Parathyroid adenoma (tissue), 2 donors: ENCODE data around the gene GRIK2.

Source experiments
- H2AFZ ChIP-seq: fragments of 300-600 bp; sonication (generic); one replicate; pipeline ENCODE4 v1.7.0; 2017; ENCODE audit warnings: antibody characterized with exemption, mild to moderate bottlenecking
- H3K27ac ChIP-seq: fragments of 300-600 bp; sonication (generic); one replicate; pipeline ENCODE4 v1.7.0; 2017
- H3K27me3 ChIP-seq: fragments of 300-600 bp; sonication (generic); one replicate; pipeline ENCODE4 v1.7.0; 2017; ENCODE audit warnings: low read length; ENCODE audit not compliant: control insufficient read depth, insufficient read depth
- H3K36me3 ChIP-seq: fragments of 300-600 bp; sonication (generic); one replicate; pipeline ENCODE4 v1.7.0; 2017; ENCODE audit warnings: low read length; ENCODE audit not compliant: control insufficient read depth, insufficient read depth
- H3K4me1 ChIP-seq: fragments of 300-600 bp; sonication (generic); one replicate; pipeline ENCODE4 v1.7.0; 2017; ENCODE audit warnings: control low read depth
- H3K4me2 ChIP-seq: fragments of 300-600 bp; sonication (generic); one replicate; pipeline ENCODE4 v1.7.0; 2017; ENCODE audit warnings: low read length
- H3K4me3 ChIP-seq: fragments of 300-600 bp; sonication (generic); one replicate; pipeline ENCODE4 v1.7.0; 2017; ENCODE audit warnings: low read depth, low read length
- H3K79me2 ChIP-seq: fragments of 300-600 bp; sonication (generic); one replicate; pipeline ENCODE4 v1.7.0; 2017; ENCODE audit warnings: control low read depth
- H3K9ac ChIP-seq: fragments of 300-600 bp; sonication (generic); one replicate; pipeline ENCODE4 v1.7.0; 2017; ENCODE audit warnings: mild to moderate bottlenecking
- H3K9me3 ChIP-seq: fragments of 300-600 bp; sonication (generic); one replicate; pipeline ENCODE4 v1.7.0; 2017; ENCODE audit warnings: low read length; ENCODE audit not compliant: control insufficient read depth
- TF ChIP-seq, protein P1 (sequence below): fragments of 300-600 bp; sonication (generic); IDR thresholded peaks from one replicate; pipeline ENCODE4 v1.7.0; 2017; ENCODE audit warnings: antibody characterized with exemption, mild to moderate bottlenecking
- donor health status: primary hyperparathyroidism.

GRIK2 gene

DNA sequence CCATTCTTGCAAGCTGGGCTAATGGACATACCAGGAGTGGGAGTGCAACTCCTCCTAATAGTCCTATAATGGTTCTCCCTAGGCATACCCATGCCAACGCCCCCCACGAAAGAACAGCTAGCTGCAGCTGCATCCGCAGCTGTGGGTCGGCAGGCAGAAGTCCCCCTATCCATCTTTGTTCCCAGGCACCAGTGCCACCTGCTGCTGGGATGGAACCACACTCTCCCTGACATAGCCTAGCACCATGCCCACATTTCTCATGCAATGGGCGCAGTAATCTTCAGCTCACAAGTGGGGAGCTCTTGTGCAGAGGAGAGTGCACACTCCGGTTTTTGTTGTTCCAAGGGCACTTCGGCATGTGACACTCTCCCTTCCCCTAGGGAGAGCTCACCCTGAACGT, 567.8 kb downstream of the GRIK2 start:
- no peak overlapping the region for H2AFZ ChIP-seq
- H3K27me3 ChIP-seq, result no peaks in the 10 kb centered on the region
- H3K4me1 ChIP-seq, result no peaks in the 10 kb centered on the region
- H3K9me3 ChIP-seq, result no peaks in the 10 kb centered on the region
- H3K4me3 ChIP-seq, result no peak overlapping the region
- H3K79me2 ChIP-seq, result no peaks in the 10 kb centered on the region
- no peaks in the 10 kb centered on the region for H3K36me3 ChIP-seq
- TF ChIP-seq, protein P1, sequence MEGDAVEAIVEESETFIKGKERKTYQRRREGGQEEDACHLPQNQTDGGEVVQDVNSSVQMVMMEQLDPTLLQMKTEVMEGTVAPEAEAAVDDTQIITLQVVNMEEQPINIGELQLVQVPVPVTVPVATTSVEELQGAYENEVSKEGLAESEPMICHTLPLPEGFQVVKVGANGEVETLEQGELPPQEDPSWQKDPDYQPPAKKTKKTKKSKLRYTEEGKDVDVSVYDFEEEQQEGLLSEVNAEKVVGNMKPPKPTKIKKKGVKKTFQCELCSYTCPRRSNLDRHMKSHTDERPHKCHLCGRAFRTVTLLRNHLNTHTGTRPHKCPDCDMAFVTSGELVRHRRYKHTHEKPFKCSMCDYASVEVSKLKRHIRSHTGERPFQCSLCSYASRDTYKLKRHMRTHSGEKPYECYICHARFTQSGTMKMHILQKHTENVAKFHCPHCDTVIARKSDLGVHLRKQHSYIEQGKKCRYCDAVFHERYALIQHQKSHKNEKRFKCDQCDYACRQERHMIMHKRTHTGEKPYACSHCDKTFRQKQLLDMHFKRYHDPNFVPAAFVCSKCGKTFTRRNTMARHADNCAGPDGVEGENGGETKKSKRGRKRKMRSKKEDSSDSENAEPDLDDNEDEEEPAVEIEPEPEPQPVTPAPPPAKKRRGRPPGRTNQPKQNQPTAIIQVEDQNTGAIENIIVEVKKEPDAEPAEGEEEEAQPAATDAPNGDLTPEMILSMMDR, result no peak
- no peak overlapping the region for H3K27ac ChIP-seq
- H3K4me2 ChIP-seq, result no peak overlapping the region
- H3K9ac ChIP-seq, result no peak overlapping the region

DNA sequence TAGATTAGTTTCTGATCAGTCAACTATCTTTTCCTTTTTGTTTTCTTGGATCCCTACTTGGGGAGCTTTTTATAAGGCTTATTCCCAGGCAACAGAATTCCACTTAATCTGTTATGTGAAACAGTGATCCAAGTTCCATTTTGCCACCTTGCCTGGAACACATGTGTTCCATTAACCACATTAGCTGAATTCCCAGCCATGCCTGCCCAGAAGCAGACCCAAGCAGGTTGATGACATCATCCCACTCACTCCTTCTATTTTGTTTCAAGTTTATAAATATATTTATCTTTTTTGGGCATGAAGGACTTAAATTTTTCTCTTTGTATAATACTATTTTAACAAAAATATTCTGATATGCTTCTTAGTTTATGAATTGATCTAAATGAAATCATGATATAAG, 587.4 kb downstream of the GRIK2 start:
- Histone ChIP-seq H3K79me2 (no peaks in the 10 kb centered on the region), H3K27me3 (no peaks in the 10 kb centered on the region)

DNA sequence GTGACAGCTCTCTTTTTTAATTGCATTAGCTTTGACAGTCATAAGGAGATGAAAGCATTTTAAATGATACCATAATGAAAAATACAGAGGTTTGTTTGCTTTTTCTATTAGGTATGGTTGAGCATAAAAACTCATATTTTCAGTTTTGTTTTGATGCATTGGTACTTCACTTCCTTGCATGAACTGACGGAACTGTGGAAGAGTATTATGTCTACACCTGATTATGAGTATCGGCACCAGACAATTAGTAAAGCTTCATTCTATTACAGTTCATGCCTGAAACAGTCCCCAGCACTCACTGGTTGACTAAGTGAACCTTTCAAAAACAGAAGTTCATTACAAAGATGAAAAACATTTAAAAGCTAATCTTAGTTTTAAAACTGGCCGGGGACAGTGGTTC, 593.0 kb downstream of the GRIK2 start:
- Histone ChIP-seq H3K27me3 (no peaks in the 10 kb centered on the region), H3K4me2 (no peak overlapping the region), H3K36me3 (no peaks in the 10 kb centered on the region), H3K4me3 (no peak overlapping the region), H3K79me2 (no peaks in the 10 kb centered on the region), H3K9ac (no peak overlapping the region), H2AFZ (no peak overlapping the region), H3K9me3 (no peaks in the 10 kb centered on the region), H3K27ac (no peak overlapping the region), H3K4me1 (no peaks in the 10 kb centered on the region)
- TF ChIP-seq, protein P1, result no peak

More for the DNA sequence above, 587.4 kb downstream of the GRIK2 start:
- Histone ChIP-seq H2AFZ (no peak overlapping the region), H3K9ac (no peak overlapping the region), H3K27ac (no peak overlapping the region), H3K36me3 (no peaks in the 10 kb centered on the region), H3K9me3 (no peaks in the 10 kb centered on the region), H3K4me3 (no peak overlapping the region), H3K4me1 (no peaks in the 10 kb centered on the region), H3K4me2 (no peak overlapping the region)
- TF ChIP-seq, protein P1, result no peak

DNA sequence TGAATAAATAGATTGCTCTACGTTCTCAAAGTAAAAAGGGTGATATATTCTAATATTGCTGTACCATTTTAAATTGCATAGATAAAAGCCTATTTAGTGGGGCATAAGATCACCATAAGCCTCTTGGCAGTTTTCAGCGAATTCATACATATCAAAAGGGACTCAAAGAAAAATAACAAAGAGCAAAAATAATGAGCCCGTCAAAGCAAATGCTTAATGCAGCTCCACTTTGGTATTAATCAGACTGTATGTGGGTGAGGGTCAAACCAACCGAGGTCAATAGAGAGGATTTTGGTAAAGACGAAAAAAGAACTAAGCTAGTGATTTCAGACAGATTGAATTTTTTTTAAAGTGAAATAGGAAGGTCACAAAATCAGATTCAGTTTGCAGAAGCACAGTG, 598.8 kb downstream of the GRIK2 start:
- TF ChIP-seq, protein P1, result no peak
- Histone ChIP-seq H3K4me2 (no peak overlapping the region), H3K9ac (no peak overlapping the region), H3K79me2 (no peaks in the 10 kb centered on the region), H3K4me1 (no peaks in the 10 kb centered on the region), H3K9me3 (no peaks in the 10 kb centered on the region), H3K4me3 (no peak overlapping the region), H3K36me3 (no peaks in the 10 kb centered on the region), H2AFZ (no peak overlapping the region), H3K27ac (no peak overlapping the region), H3K27me3 (no peaks in the 10 kb centered on the region)

DNA sequence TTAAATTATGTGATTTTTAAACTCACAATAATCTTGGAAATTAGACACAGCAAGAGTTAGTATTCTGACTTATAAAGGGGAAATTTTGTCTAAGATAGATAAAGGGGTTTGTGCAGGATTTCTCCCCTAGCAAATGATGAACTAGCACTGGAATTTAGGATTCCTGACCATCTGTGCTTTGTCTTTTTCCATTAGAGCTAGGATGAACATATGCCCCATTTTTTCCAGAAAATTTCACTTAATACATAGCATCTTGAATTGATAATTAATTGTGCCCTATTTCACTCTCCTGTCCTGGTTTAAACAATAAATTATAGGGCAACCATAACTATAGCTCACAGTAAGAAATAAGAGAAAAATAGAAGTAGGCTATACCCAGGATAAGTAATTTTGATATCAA, 601.0 kb downstream of the GRIK2 start:
- Histone ChIP-seq H3K27me3 (no peaks in the 10 kb centered on the region), H3K36me3 (no peaks in the 10 kb centered on the region), H3K27ac (no peak overlapping the region), H3K79me2 (no peaks in the 10 kb centered on the region), H3K4me1 (no peaks in the 10 kb centered on the region), H3K4me2 (no peak overlapping the region), H3K9ac (no peak overlapping the region), H2AFZ (no peak overlapping the region), H3K9me3 (no peaks in the 10 kb centered on the region), H3K4me3 (no peak overlapping the region)
- TF ChIP-seq, protein P1, result no peak
